KG1 (cell line): Measurements from ENCODE around the gene MAD1L1.

Experiments used
- DNase-seq: peaks from one replicate; lab custom pipeline; 2025; lab: John Stamatoyannopoulos, UW

Gene MAD1L1

GRCh38 chr7:1813394-1814088 is 419.2 kb downstream of the MAD1L1 start:
- no peak for DNase-seq

GRCh38 chr7:1812509-1813393 is 420.0 kb downstream of the MAD1L1 start:
- DNase-seq = no peak

- no peak for DNase-seq
Observed at GRCh38 chr7:1811850-1812508, 420.8 kb downstream of the MAD1L1 start.

GRCh38 chr7:1810961-1811849 is 421.5 kb downstream of the MAD1L1 start:
- no peak for DNase-seq

- no peak for DNase-seq
Observed at GRCh38 chr7:1810521-1810920, 422.2 kb downstream of the MAD1L1 start.

- DNase-seq = no peak
Observed at GRCh38 chr7:1809601-1810258, 423.0 kb downstream of the MAD1L1 start.

GRCh38 chr7:1809070-1809469 is 423.7 kb downstream of the MAD1L1 start:
- DNase-seq = no peak

- DNase-seq = no peak
Observed at GRCh38 chr7:1807821-1808600, 424.7 kb downstream of the MAD1L1 start.

GRCh38 chr7:1806354-1806753 is 426.4 kb downstream of the MAD1L1 start:
- no peak for DNase-seq

- DNase-seq = no peak
Observed at GRCh38 chr7:1804310-1804709, 428.4 kb downstream of the MAD1L1 start.

GRCh38 chr7:1802899-1803298 is 429.8 kb downstream of the MAD1L1 start:
- DNase-seq = no peak

GRCh38 chr7:1800902-1801301 is 431.8 kb downstream of the MAD1L1 start:
- DNase-seq = no peak

GRCh38 chr7:1798191-1798590 is 434.6 kb downstream of the MAD1L1 start:
- no peak for DNase-seq

GRCh38 chr7:1794888-1795542 is 437.7 kb downstream of the MAD1L1 start:
- DNase-seq = no peak

GRCh38 chr7:1787681-1788235 is 445.0 kb downstream of the MAD1L1 start:
- DNase-seq = no peak

GRCh38 chr7:1787241-1787640 is 445.5 kb downstream of the MAD1L1 start:
- no peak for DNase-seq

- DNase-seq = no peak
Observed at GRCh38 chr7:1785839-1786238, 446.9 kb downstream of the MAD1L1 start.

GRCh38 chr7:1781369-1781768 is 451.4 kb downstream of the MAD1L1 start:
- DNase-seq = no peak

GRCh38 chr7:1779445-1779844 is 453.3 kb downstream of the MAD1L1 start:
- no peak for DNase-seq

GRCh38 chr7:1777122-1777521 is 455.6 kb downstream of the MAD1L1 start:
- DNase-seq = no peak
